HG03045 (cell line): ENCODE data around the gene ATP2A1.

Experiments used
- ATAC-seq: cut with Tn5 transposase; IDR thresholded peaks from one replicate; pipeline ENCODE4 v1.9.1; 2021; ENCODE audit warnings: mild to moderate bottlenecking, moderate library complexity; ENCODE audit not compliant: unreplicated experiment

Gene ATP2A1

GRCh38 chr16:28878083-28878926 lies at the start of gene ATP2A1:
TSS of gene ATP2A1 (plus strand) at chr16:28878488. CDS start at chr16:28878672, 184 bp downstream.
- ATAC-seq, result no peak

- ATAC-seq, result no peak
These were observed 48.5 kb upstream of the ATP2A1 start for GRCh38 chr16:28829747-28830146.

- ATAC-seq, result no peak
These were observed 47.8 kb upstream of the ATP2A1 start for GRCh38 chr16:28830531-28830930.

GRCh38 chr16:28834349-28834748 lies 43.9 kb upstream of the ATP2A1 start:
- no peak for ATAC-seq

- ATAC-seq, result no peak
These were observed 43.1 kb upstream of the ATP2A1 start for GRCh38 chr16:28834873-28835863.

- no peak for ATAC-seq
These were observed 42.2 kb upstream of the ATP2A1 start for GRCh38 chr16:28835864-28836760.

GRCh38 chr16:28836761-28837064 lies 41.6 kb upstream of the ATP2A1 start:
- ATAC-seq, result no peak

GRCh38 chr16:28837672-28838557 lies 40.4 kb upstream of the ATP2A1 start:
- ATAC-seq, result no peak

GRCh38 chr16:28838558-28838918 lies 39.8 kb upstream of the ATP2A1 start:
- ATAC-seq, result no peak

GRCh38 chr16:28839004-28839639 lies 39.2 kb upstream of the ATP2A1 start:
- ATAC-seq, result no peak

GRCh38 chr16:28839899-28840298 lies 38.4 kb upstream of the ATP2A1 start:
- no peak for ATAC-seq

- ATAC-seq, result no peak
These were observed 35.6 kb upstream of the ATP2A1 start for GRCh38 chr16:28842696-28843095.

GRCh38 chr16:28843766-28844165 lies 34.5 kb upstream of the ATP2A1 start:
- no peak for ATAC-seq

- no peak for ATAC-seq
These were observed 33.9 kb upstream of the ATP2A1 start for GRCh38 chr16:28844226-28844885.

- no peak for ATAC-seq
These were observed 33.0 kb upstream of the ATP2A1 start for GRCh38 chr16:28845293-28845692.

- peak; percentile 3 for ATAC-seq
These were observed 32.6 kb upstream of the ATP2A1 start for GRCh38 chr16:28845761-28846079.

- peak; percentile 89 for ATAC-seq
These were observed 32.0 kb upstream of the ATP2A1 start, which contains the start of gene TUFM for GRCh38 chr16:28846080-28846932. TSS of gene TUFM (minus strand) at chr16:28846348. CDS start at chr16:28846269, 79 bp downstream.

GRCh38 chr16:28846933-28847273 lies 31.4 kb upstream of the ATP2A1 start:
- ATAC-seq, result no peak
